GM19240 (cell line): Measurements from ENCODE around the gene CDK10.
"Not testable (repeated sequence)": the region's sequence is repeated elsewhere in the genome, so short reads cannot be mapped to it uniquely, and the experiment has no call there.

Experiments
- DNase-seq: peaks from one replicate; pipeline ENCODE4 v3.0.0; 2011; ENCODE audit warnings: low spot score; ENCODE audit not compliant: insufficient read length

The CDK10 gene

DNA sequence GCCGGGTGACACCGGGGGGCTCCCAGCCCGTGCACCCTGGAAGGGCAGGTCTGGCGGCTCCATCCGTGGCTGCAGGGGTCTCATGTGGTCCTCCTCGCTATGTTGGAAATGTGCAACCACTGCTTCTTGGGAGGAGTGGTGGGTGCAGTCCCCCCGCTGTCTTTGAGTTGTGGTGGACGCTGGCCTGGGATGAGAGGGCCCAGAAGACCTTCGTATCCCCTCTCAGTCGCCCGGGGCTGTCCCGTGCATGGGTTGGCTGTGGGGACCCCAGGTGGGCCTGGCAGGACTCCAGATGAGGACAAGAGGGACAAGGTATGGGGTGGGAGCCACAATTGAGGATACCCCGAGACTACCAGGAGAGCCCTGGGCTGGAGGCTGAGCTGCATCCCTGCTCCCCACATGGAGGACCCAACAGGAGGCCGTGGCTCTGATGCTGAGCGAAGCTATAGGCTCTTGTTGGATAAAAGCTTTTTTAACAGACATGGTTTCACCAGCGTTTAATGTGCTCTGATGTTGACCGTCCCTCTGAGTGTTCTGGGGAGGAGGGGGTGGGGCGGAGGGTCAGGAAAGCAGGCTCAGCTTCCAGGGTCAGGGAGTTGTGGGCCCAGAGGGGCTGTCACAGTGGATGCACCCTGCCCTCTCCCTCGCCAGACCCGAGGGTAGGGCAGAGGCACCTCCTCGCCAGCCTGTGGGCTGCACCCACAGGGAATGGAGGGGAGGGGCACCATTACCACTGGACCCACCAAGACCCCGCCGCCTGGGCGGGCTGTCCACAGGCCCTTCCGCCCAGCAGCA, 9.6 kb downstream of the CDK10 start:
- DNase-seq = no peak

GRCh38 chr16:89696670-89697128, 10.2 kb downstream of the CDK10 start:
- DNase-seq = no peak

DNA sequence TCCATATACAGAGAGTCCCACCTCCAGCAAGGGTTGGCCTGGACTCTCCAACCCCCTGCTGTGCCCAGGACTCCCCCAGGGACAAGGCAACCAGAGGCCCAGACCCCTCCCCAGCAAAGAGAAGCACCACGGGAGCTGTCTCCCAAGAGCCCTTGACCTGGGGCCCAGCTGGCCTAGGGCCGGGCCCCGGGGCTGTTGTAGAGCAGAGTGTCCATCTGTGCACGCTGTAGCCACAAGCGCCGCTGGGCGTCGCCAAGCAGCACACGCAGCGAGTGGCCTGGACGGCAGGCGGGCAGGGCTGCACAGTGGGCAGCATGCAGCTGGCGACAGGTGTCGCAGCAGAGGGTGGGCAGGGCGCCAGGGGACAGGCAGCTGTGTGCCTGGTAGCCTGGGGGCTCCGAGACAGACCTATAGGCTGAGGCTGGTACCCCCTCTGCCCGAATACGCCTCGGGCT, 10.7 kb downstream of the CDK10 start:
- no peak for DNase-seq

DNA sequence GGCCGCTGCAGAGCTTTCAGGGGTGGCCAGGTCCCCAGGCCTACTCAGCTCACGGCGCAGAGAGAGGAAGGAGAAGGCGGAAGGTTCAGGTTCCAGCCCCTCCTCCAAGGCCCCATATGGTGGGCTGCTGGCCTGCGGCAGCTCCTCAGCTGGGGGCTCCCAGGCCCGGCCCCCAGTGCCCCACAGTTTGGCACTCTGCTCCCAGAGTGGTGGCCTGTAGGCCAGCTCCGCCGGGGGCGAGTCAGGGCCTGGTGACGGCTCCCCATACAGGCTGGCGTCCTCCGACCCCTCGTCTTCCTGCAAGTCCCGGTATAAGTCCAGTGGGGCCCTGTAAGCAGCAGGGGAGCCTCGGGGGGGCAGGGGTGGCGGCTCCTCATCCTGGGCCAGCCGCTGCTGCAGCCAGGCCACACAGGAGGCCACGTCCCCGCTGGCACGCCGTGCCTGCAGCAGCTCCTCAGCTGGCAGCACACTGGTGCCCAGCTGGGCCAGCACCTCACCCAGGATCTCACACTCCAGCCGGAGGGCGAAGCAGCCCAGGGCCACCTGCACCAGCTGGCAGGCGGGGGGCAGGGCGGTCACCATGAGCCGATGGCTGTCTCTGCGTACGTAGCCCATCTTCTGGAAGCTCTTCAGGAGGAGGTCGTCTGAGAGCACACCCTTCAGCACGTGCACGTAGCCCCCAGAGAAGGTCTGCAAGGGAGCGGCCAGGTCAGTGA, 11.3 kb downstream of the CDK10 start:
- no peak for DNase-seq

DNA sequence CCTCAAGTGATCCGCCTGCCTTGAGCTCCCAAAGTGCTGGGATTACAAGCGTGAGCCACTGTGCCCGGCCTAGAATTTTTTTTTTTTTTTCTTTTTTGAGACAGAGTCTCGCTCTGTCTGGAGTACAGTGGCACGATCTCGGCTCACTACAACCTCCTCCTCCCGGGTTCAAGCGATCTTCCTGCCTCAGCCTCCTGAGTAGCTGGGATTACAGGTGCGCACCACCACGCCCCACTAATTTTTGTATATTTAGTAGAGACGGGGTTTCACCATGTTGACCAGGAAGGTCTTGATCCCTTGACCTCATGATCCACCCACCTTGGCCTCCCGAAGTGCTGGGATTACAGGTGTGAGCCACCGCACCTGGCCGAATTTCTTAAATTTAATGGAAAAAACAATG, 12.2 kb downstream of the CDK10 start:
- DNase-seq = not testable (repeated sequence)

GRCh38 chr16:89699629-89700099, 13.2 kb downstream of the CDK10 start:
- not testable (repeated sequence) for DNase-seq

GRCh38 chr16:89700100-89700648, 13.7 kb downstream of the CDK10 start:
- peak; percentile 99 for DNase-seq

GRCh38 chr16:89700649-89701424, 14.3 kb downstream of the CDK10 start:
- no peak for DNase-seq

GRCh38 chr16:89701425-89702406, 15.2 kb downstream of the CDK10 start, which contains the start of gene SPATA2L:
Gene SPATA2L, minus strand, starts transcription at chr16:89701705. Its CDS starts 473 bp downstream, at chr16:89701232.
- peak; percentile 96 for DNase-seq

- DNase-seq = no peak
Observed at GRCh38 chr16:89704281-89704680, 17.8 kb downstream of the CDK10 start.

- no peak for DNase-seq
Observed at GRCh38 chr16:89705006-89705405, 18.5 kb downstream of the CDK10 start.

- no peak for DNase-seq
Observed at GRCh38 chr16:89706518-89707260, 20.2 kb downstream of the CDK10 start.

DNA sequence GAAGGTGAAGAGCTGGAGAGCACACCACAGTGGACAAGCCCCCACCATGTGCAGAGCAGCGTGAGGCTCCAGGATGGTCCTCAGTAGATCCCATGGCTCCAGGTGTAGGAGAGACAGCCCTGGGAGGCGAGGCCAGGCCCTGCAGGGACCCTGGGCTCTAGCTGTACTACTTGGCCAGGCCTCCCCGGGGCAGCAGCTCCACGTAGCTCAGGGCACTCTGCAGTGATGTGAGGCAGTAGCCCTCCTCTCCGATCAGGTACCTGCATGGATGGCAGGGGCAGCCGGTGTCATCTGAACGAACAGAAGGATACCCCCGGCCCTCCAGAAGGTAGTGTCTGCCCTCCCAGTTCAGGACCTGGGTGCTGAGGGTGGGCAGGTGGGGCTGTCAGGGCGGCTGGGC, 21.2 kb downstream of the CDK10 start:
- no peak for DNase-seq

GRCh38 chr16:89708481-89708931, 22.0 kb downstream of the CDK10 start:
- no peak for DNase-seq

DNA sequence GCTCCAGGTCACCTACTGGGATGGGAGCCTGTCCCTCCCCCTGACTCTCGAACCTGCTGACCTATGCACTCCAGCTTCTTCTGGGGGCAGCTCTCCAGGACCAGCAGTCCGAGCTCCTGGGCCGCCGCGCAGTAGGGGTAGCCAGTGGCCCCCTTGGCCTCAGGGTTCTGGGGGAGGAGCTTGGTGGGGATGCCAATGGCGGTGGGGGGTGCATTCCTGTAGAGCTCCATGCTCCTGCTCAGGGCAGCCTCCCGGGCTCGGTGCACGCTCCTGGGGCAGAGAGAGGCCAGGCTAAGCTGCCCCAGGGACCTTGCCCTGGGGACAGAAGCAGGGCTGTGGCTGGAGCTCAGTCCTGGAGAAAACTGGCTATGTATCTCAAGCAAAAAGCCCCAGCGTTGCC, 22.7 kb downstream of the CDK10 start:
- DNase-seq = no peak

GRCh38 chr16:89709716-89710432, 23.4 kb downstream of the CDK10 start:
- DNase-seq = no peak

- DNase-seq = no peak
Observed at GRCh38 chr16:89710709-89711564, 24.4 kb downstream of the CDK10 start.
